Osteocyte (in vitro differentiated cells): ENCODE measurements around the gene OR10D3. TPM values are rescaled to one million over a fixed set of nuclear protein-coding genes. Genes with fewer than 3 reads are reported as not detected.
"Not testable (repeated sequence)": the region's sequence is repeated elsewhere in the genome, so short reads cannot be mapped to it uniquely, and the experiment has no call there.

Experiments used
- DNase-seq: peaks from one replicate; pipeline ENCODE4 v3.0.0; 2021; ENCODE audit warnings: mixed read lengths; ENCODE audit not compliant: unreplicated experiment; ENCODE audit errors: extremely low spot score
- H3K27ac Mint-ChIP-seq: one replicate; pipeline ENCODE4 v1.8.0; 2021; ENCODE audit warnings: mild to moderate bottlenecking, mixed read lengths; ENCODE audit not compliant: unreplicated experiment
- H3K27me3 Mint-ChIP-seq: one replicate; pipeline ENCODE4 v1.8.0; 2021; ENCODE audit warnings: mixed read lengths; ENCODE audit not compliant: unreplicated experiment
- H3K36me3 Mint-ChIP-seq: one replicate; pipeline ENCODE4 v1.8.0; 2021; ENCODE audit warnings: mixed read lengths; ENCODE audit not compliant: unreplicated experiment
- H3K4me1 Mint-ChIP-seq: one replicate; pipeline ENCODE4 v1.8.0; 2021; ENCODE audit warnings: mixed read lengths; ENCODE audit not compliant: unreplicated experiment
- H3K4me3 Mint-ChIP-seq: one replicate; pipeline ENCODE4 v1.8.0; 2021; ENCODE audit warnings: mild to moderate bottlenecking, moderate library complexity, mixed read lengths; ENCODE audit not compliant: unreplicated experiment
- H3K9me3 Mint-ChIP-seq: one replicate; pipeline ENCODE4 v1.8.0; 2021; ENCODE audit warnings: mixed read lengths; ENCODE audit not compliant: unreplicated experiment
- total RNA-seq: library from RNA; stranded (reverse); gene quantifications from 2 replicates; pipeline ENCODE4 v1.2.1, GENCODE V29; 2021
- TF ChIP-seq, protein P1 (sequence below): fragments of 200-600 bp; sonication (generic); IDR thresholded peaks from 2 replicates; pipeline ENCODE4 v1.5.0; 2021; ENCODE audit warnings: antibody characterized with exemption, mild to moderate bottlenecking, moderate library complexity

The OR10D3 gene
- total RNA-seq, 1 donor from 2014 or later = not detected

DNA sequence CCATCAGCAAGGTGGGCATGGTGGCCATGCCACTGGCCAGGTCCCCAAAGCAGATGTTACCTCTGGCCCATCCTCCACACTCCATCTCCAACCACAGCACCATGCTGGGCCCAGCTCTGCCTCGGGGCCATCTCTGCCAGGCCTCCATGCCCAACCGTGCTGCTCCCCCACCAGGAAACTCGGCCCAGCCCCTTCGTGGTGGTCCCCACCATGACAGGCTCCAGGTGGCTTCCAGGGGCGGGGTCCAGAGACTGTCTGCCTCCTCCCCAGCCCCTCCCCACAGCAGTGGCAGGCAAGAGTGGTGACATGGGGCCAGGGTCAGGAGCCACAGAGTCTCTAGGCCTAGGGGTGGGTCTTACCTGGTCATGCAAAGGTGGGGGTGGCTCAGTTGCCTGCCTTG, 27.3 kb downstream of the OR10D3 start:
- DNase-seq = no peak
- Mint-ChIP-seq H3K27ac (no peak overlapping the region), H3K27me3 (peaks cover 7% of the 10 kb centered on the region), H3K4me1 (no peaks in the 10 kb centered on the region), H3K4me3 (no peak overlapping the region), H3K9me3 (no peaks in the 10 kb centered on the region), H3K36me3 (no peaks in the 10 kb centered on the region)
- TF ChIP-seq, protein P1, sequence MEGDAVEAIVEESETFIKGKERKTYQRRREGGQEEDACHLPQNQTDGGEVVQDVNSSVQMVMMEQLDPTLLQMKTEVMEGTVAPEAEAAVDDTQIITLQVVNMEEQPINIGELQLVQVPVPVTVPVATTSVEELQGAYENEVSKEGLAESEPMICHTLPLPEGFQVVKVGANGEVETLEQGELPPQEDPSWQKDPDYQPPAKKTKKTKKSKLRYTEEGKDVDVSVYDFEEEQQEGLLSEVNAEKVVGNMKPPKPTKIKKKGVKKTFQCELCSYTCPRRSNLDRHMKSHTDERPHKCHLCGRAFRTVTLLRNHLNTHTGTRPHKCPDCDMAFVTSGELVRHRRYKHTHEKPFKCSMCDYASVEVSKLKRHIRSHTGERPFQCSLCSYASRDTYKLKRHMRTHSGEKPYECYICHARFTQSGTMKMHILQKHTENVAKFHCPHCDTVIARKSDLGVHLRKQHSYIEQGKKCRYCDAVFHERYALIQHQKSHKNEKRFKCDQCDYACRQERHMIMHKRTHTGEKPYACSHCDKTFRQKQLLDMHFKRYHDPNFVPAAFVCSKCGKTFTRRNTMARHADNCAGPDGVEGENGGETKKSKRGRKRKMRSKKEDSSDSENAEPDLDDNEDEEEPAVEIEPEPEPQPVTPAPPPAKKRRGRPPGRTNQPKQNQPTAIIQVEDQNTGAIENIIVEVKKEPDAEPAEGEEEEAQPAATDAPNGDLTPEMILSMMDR = no peak

DNA sequence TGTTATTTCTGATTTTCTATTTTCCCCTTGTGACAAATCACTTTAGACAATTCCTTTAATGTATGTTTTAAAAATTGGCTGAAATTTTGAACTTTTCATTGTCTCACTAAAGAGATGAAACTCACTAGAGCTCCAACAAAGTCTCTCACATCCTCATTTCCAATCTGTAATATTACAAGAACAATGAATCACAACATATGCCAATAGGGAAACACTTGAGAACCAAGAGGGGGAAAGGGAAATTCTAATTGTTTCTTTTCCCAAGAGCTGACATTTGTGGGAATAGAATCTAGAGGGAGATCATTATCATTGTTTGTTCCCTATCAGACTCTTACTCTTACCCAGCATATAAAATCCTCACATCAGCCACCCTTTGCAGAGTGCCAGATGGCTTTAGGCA, 28.2 kb downstream of the OR10D3 start:
- H3K36me3 Mint-ChIP-seq = no peaks in the 10 kb centered on the region
- no peaks in the 10 kb centered on the region for H3K9me3 Mint-ChIP-seq
- H3K27me3 Mint-ChIP-seq = peaks cover 7% of the 10 kb centered on the region
- H3K4me1 Mint-ChIP-seq = no peaks in the 10 kb centered on the region
- no peak for DNase-seq
- H3K27ac Mint-ChIP-seq = no peak overlapping the region
- TF ChIP-seq, protein P1 = no peak
- H3K4me3 Mint-ChIP-seq = no peak overlapping the region

DNA sequence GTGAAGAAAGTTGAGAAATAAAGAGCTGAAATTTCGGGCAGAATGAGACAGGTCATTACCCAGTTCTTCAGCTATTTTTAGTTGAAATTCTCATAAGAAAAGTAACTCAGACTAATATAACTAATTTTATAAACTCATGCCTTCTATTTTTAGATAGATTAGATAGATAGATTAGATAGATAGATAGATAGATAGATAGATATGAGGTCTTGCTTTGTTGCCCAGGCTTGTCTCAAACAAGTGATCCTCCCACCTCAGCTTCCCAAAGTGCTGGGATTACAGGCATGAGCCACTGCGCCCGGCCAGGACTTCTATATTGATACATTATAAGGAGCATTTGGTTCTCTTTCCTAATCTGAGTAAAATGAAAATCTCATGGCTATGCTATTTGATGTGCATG, 30.9 kb downstream of the OR10D3 start:
- no peak for DNase-seq
- no peak overlapping the region for H3K27ac Mint-ChIP-seq
- no peaks in the 10 kb centered on the region for H3K4me1 Mint-ChIP-seq
- H3K36me3 Mint-ChIP-seq = no peaks in the 10 kb centered on the region
- TF ChIP-seq, protein P1 = no peak
- peaks cover 7% of the 10 kb centered on the region for H3K27me3 Mint-ChIP-seq
- H3K9me3 Mint-ChIP-seq = no peaks in the 10 kb centered on the region
- H3K4me3 Mint-ChIP-seq = no peak overlapping the region

DNA sequence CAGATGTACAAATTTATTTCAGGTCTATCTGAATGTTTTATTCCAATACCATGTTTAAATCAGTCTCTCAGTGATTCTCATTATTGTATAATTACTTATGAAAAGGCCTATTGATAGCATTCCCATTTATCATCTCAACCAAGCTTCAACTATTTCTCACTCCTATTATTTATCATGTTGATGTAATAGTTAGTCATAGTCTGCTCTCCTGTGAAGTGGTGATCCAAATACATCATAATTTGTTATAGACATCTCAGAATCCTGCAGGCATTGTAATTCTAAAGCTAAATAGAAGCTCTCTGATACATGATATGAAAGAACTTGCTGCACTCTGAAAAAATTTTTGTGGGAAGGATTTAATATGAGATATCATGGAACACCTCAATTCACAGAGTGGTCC, 36.0 kb downstream of the OR10D3 start:
- DNase-seq = no peak
- H3K9me3 Mint-ChIP-seq = no peaks in the 10 kb centered on the region
- H3K27me3 Mint-ChIP-seq = no peaks in the 10 kb centered on the region
- no peak overlapping the region for H3K4me3 Mint-ChIP-seq
- no peaks in the 10 kb centered on the region for H3K4me1 Mint-ChIP-seq
- no peak overlapping the region for H3K27ac Mint-ChIP-seq
- no peaks in the 10 kb centered on the region for H3K36me3 Mint-ChIP-seq
- TF ChIP-seq, protein P1 = no peak

DNA sequence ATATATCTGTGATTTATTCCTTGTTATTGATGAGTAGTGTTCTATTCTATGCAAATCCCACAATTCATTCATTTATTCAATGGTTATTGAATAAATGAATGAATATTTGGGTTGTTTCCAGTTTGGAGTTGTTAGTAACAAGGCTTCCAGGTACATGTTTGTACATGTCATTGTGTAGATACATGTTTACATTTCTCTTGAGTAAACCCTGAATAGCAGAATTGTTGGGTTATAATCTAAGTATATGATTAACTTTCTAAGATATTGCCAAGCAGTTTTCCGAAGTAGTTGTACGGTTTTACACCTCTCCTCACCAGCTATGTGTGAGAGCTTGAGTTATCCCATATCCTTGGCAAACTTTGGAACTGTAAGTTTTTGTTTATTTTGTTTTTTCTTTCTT, 39.3 kb downstream of the OR10D3 start:
- Mint-ChIP-seq H3K27ac (no peak overlapping the region), H3K27me3 (no peaks in the 10 kb centered on the region), H3K36me3 (no peaks in the 10 kb centered on the region), H3K9me3 (no peaks in the 10 kb centered on the region), H3K4me3 (no peak overlapping the region), H3K4me1 (no peaks in the 10 kb centered on the region)
- TF ChIP-seq, protein P1 = no peak
- no peak for DNase-seq

DNA sequence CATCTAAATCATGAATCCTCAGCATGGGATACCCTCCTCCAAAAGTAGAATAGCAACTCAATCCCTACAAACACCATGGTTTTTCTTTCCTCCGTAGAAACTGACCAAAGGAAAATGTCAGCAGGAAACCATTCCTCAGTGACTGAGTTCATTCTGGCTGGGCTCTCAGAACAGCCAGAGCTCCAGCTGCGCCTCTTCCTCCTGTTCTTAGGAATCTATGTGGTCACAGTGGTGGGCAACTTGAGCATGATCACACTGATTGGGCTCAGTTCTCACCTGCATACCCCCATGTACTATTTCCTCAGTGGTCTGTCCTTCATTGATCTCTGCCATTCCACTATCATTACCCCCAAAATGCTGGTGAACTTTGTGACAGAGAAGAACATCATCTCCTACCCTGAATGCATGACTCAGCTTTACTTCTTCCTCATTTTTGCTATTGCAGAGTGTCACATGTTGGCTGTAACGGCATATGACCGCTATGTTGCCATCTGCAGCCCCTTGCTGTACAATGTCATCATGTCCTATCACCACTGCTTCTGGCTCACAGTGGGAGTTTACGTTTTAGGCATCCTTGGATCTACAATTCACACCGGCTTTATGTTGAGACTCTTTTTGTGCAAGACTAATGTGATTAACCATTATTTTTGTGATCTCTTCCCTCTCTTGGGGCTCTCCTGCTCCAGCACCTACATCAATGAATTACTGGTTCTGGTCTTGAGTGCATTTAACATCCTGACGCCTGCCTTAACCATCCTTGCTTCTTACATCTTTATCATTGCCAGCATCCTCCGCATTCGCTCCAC, 41.7 kb downstream of the OR10D3 start:
- H3K27me3 Mint-ChIP-seq, H3K27ac Mint-ChIP-seq, H3K9me3 Mint-ChIP-seq, H3K36me3 Mint-ChIP-seq, H3K4me3 Mint-ChIP-seq, DNase-seq, H3K4me1 Mint-ChIP-seq: not testable (repeated sequence)
